Measurements from ENCODE around the gene TEX36. TPM values are rescaled to one million over a fixed set of nuclear protein-coding genes. Genes with fewer than 3 reads are reported as not detected.

TEX36 gene
- total RNA-seq, 4 donors from 2014 or later: not detected

DNA sequence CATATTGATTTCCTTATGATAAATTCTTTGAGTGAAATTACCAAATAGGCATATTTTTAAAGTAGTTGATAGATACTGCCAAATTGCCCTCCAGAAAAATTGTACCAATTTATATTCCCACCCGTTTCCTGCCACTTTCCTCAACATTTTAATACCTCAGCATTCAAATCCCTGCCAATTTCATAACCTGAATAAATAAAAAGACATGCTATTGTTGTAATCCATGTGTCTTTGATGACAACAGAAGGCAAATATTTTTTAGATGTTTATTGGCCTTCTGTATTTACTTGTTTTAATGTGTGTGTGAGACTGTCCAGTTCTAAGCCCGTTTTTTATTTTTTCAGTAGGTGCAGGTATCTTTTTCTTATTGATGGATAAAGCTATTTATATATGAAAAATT, 71.7 kb downstream of the TEX36 start:
- no peaks in the 10 kb centered on the region for H3K27me3 ChIP-seq
- H3K9me3 ChIP-seq: no peaks in the 10 kb centered on the region
- H3K4me3 ChIP-seq: no peak overlapping the region
- DNase-seq: no peak
- TF ChIP-seq, protein P1, sequence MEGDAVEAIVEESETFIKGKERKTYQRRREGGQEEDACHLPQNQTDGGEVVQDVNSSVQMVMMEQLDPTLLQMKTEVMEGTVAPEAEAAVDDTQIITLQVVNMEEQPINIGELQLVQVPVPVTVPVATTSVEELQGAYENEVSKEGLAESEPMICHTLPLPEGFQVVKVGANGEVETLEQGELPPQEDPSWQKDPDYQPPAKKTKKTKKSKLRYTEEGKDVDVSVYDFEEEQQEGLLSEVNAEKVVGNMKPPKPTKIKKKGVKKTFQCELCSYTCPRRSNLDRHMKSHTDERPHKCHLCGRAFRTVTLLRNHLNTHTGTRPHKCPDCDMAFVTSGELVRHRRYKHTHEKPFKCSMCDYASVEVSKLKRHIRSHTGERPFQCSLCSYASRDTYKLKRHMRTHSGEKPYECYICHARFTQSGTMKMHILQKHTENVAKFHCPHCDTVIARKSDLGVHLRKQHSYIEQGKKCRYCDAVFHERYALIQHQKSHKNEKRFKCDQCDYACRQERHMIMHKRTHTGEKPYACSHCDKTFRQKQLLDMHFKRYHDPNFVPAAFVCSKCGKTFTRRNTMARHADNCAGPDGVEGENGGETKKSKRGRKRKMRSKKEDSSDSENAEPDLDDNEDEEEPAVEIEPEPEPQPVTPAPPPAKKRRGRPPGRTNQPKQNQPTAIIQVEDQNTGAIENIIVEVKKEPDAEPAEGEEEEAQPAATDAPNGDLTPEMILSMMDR (IDR thresholded peaks at IDR 0.05): no peak
- no peak for TF ChIP-seq POLR2A (IDR thresholded peaks at IDR 0.05)
- H3K4me1 ChIP-seq: no peaks in the 10 kb centered on the region
- 44 to 57% methylated on average over 2 of the region's 2 CpGs for WGBS, 2 donors
- H3K27ac ChIP-seq: no peak overlapping the region
- H3K36me3 ChIP-seq: no peaks in the 10 kb centered on the region
- intact Hi-C loops (cut with DNase I): no loop called here

DNA sequence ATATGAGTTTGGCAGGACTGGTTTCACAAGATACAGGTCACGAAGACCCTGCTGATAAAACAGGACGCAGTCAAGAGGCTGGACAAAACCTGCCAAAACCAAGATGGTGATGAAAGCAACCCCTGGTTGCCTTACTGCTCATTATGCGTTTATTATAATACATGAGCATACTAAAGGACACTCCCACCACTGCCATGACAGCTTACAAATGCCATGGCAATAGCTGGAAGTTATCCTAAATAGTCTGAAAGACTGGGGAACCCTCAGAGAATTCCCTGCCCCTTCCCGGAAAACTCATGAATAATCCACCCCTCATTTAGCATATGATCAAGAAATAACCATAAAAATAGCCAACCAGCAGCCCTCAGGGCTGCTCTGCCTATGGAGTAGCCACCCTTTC, 73.1 kb downstream of the TEX36 start:
- H3K4me3 ChIP-seq: no peak overlapping the region
- no peak for TF ChIP-seq POLR2A (IDR thresholded peaks at IDR 0.05)
- intact Hi-C loops (cut with DNase I): no loop called here
- 75 to 87% methylated on average over 4 of the region's 4 CpGs for WGBS, 2 donors
- H3K27me3 ChIP-seq: no peaks in the 10 kb centered on the region
- H3K9me3 ChIP-seq: no peaks in the 10 kb centered on the region
- no peak overlapping the region for H3K27ac ChIP-seq
- H3K4me1 ChIP-seq: no peaks in the 10 kb centered on the region
- no peaks in the 10 kb centered on the region for H3K36me3 ChIP-seq
- DNase-seq: no peak

DNA sequence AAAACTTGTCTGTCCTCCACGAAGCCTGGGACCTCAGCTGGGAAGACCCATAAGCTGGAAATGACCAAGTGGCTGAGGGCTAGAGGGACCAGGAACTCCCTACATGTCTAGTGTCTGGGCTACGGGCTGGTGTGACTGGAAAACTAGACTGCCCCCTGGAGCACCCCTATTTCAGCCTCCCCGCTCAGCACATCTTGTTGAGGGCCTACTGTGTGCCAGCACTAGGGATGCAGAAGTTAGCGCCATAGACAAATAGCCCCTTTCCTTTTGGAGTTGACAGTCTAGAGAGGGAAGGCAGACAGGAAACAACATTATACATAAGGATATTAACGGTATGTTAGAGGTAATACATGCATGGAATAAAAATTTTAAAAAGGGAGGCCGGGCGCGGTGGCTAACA, 74.5 kb downstream of the TEX36 start:
- intact Hi-C loops (cut with DNase I): no loop called here
- Histone ChIP-seq H3K9me3 (no peaks in the 10 kb centered on the region), H3K27me3 (peaks cover 0 to 4% (median 0%) of the 10 kb centered on the region in 4 donors), H3K27ac (no peak overlapping the region), H3K4me1 (no peaks in the 10 kb centered on the region), H3K4me3 (no peak overlapping the region), H3K36me3 (no peaks in the 10 kb centered on the region)
- DNase-seq: no peak
- no peak for TF ChIP-seq POLR2A (IDR thresholded peaks at IDR 0.05)
- TF ChIP-seq, protein P1 (IDR thresholded peaks at IDR 0.05): no peak
- 77 to 87% methylated on average over 6 to 8 of the region's 8 CpGs for WGBS, 2 donors

DNA sequence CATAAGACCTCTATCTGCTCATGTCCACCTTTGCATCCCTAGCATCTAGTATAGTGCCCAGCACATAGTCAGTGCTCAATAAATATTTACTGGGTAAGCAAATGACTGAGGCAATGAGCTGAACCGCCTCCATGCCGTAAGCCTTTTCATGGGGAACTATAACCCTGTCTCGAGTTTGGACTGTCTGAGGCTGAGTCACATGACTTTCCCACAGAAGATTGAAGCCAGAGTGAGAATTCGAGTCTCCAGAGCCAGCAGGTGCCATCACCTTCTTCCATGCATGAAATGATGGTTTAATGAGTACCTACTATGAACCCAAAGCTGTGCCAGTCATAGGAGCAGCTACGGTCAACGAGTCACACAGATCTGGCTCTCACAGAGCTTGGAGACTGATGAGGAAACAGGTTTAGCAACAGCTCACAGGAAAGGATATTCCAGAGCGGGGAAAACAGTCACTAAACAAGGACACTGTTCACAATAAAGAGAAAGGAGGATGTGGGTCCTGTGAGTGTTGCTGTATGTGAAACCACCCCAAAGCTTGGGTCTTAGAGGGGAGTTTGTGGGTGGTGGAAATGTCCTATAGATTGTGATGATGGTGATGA, 75.2 kb downstream of the TEX36 start:
- H3K9me3 ChIP-seq: no peaks in the 10 kb centered on the region
- no peaks in the 10 kb centered on the region for H3K4me1 ChIP-seq
- intact Hi-C loops (cut with DNase I): no loop called here
- 58 to 72% methylated on average over 6 to 7 of the region's 7 CpGs for WGBS, 2 donors
- no peaks in the 10 kb centered on the region for H3K36me3 ChIP-seq
- DNase-seq: no peak
- no peak overlapping the region for H3K27ac ChIP-seq
- H3K4me3 ChIP-seq: no peak overlapping the region
- peaks cover 0 to 11% (median 0%) of the 10 kb centered on the region in 4 donors for H3K27me3 ChIP-seq
- no peak for TF ChIP-seq POLR2A (IDR thresholded peaks at IDR 0.05)
- TF ChIP-seq, protein P1 (IDR thresholded peaks at IDR 0.05): no peak

DNA sequence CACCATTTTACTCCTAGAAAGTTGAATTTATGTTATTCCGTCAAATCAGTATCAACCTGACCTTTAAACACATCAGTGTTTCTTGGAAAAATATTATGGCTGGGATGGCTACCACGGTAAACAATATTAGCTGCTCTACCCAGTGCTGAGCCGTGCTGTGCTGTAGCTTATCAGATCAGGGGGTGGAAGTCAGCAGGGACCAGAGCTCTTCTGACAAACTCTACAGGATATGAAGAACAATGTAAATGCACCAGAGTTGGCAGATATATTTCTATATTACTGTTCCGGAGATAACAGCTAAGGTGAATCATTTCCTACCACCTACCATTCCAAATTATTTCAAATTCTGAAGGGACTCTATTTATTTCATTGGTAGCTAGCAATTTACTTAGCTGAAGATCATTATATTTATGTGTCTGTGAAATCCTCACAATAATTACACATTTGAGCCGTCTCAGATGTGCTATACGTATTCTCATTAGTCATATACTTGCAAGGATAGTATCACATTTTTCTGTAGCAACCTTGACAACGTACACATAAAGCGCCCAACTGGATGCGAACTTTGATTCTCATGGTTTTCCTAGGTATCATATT, 76.5 kb downstream of the TEX36 start:
- intact Hi-C loops (cut with DNase I): no loop called here
- H3K27me3 ChIP-seq: peaks cover 0 to 22% (median 0%) of the 10 kb centered on the region in 4 donors
- H3K36me3 ChIP-seq: no peaks in the 10 kb centered on the region
- H3K9me3 ChIP-seq: no peaks in the 10 kb centered on the region
- no peak overlapping the region for H3K4me3 ChIP-seq
- WGBS, 2 donors: 75 to 78% methylated on average over 9 of the region's 9 CpGs
- H3K27ac ChIP-seq: no peak overlapping the region
- no peaks in the 10 kb centered on the region for H3K4me1 ChIP-seq
- DNase-seq: no peak
- TF ChIP-seq, protein P1 (IDR thresholded peaks at IDR 0.05): no peak
- no peak for TF ChIP-seq POLR2A (IDR thresholded peaks at IDR 0.05)

Other genes with a start within 250 kb of the TEX36 start
- 10 to 100 TPM in 3 of 4 donors, 1 to 10 TPM in 1; 4.3 to 21.2 (median 15.6) TPM for gene EDRF1, start 36.5 kb upstream of the TEX36 start, total RNA-seq
- gene MMP21, start 92.7 kb upstream of the TEX36 start, total RNA-seq: under 1 TPM in 1 of 4 donors, not detected in 3; 0.19 TPM
- gene UROS, start 140.1 kb upstream of the TEX36 start, total RNA-seq: 10 to 100 TPM; 17.5 to 40.7 (median 23.8) TPM
- gene BCCIP, start 140.4 kb upstream of the TEX36 start, total RNA-seq: 10 to 100 TPM; 29.5 to 62.0 (median 53.5) TPM
- 10 to 100 TPM; 36.6 to 52.4 (median 42.3) TPM for gene DHX32, start 198.1 kb upstream of the TEX36 start, total RNA-seq
- 1 to 10 TPM; 1.7 to 7.7 (median 3.8) TPM for gene FANK1, start 213.4 kb upstream of the TEX36 start, total RNA-seq

Measured in esophagus squamous epithelium (tissue), 5 donors.